ENCODE results near the gene ENO2. TPM values are rescaled to one million over a fixed set of nuclear protein-coding genes. Genes with fewer than 3 reads are reported as not detected.

ENO2 gene
- total and polyA plus RNA-seq, 9 donors = 4.3 to 10.2 (median 7.2) TPM

GRCh38 chr12:6934110-6934509 is 19.7 kb downstream of the ENO2 start:
- no peaks in the 10 kb centered on the region for H3K27me3 ChIP-seq (ENCODE audit: control insufficient read depth, insufficient read depth, low read length)
- peak; percentile 67 for DNase-seq
- H3K4me1 ChIP-seq (ENCODE audit: control insufficient read depth, insufficient read depth, low read length) = peaks cover 52% of the 10 kb centered on the region
- no peaks in the 10 kb centered on the region for H3K9me3 ChIP-seq (replicated peaks; ENCODE audit: control insufficient read depth, low read depth, low read length)
- peaks cover 53% of the 10 kb centered on the region for H3K36me3 ChIP-seq (ENCODE audit: control insufficient read depth, insufficient read depth, low read length)
- H3K27ac ChIP-seq (ENCODE audit: low read length) = peak overlapping the region; percentile 69
- 23% methylated on average over 3 of the region's 8 CpGs for WGBS (ENCODE audit: insufficient coverage)
- H3K4me3 ChIP-seq (ENCODE audit: low read length) = no peak overlapping the region

DNA sequence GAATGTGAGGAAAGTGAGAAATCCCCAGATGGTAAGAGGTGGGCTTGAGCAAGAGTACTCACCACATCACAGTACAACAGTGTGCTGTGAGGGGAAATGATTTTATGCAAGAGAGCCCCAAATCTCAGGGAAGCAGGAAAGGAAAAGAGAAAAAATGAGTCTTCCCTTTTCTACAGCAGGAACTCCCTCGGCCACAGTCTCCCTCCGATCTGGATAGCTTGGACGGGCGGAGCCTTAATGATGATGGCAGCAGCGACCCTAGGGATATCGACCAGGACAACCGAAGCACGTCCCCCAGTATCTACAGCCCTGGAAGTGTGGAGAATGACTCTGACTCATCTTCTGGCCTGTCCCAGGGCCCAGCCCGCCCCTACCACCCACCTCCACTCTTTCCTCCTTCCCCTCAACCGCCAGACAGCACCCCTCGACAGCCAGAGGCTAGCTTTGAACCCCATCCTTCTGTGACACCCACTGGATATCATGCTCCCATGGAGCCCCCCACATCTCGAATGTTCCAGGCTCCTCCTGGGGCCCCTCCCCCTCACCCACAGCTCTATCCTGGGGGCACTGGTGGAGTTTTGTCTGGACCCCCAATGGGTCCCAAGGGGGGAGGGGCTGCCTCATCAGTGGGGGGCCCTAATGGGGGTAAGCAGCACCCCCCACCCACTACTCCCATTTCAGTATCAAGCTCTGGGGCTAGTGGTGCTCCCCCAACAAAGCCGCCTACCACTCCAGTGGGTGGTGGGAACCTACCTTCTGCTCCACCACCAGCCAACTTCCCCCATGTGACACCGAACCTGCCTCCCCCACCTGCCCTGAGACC is 21.2 kb downstream of the ENO2 start:
- Histone ChIP-seq H3K4me1 (ENCODE audit: control insufficient read depth, insufficient read depth, low read length) (peaks cover 40% of the 10 kb centered on the region), H3K27me3 (ENCODE audit: control insufficient read depth, insufficient read depth, low read length) (no peaks in the 10 kb centered on the region), H3K4me3 (ENCODE audit: low read length) (no peak overlapping the region), H3K36me3 (ENCODE audit: control insufficient read depth, insufficient read depth, low read length) (peaks cover 53% of the 10 kb centered on the region), H3K27ac (ENCODE audit: low read length) (peak overlapping the region; percentile 94), H3K9me3 (replicated peaks; ENCODE audit: control insufficient read depth, low read depth, low read length) (no peaks in the 10 kb centered on the region)
- WGBS (ENCODE audit: insufficient coverage) = 39% methylated on average over 10 of the region's 14 CpGs
- DNase-seq = peak; percentile 67

- no peak for DNase-seq
- no peaks in the 10 kb centered on the region for H3K27me3 ChIP-seq (ENCODE audit: control insufficient read depth, insufficient read depth, low read length)
- H3K36me3 ChIP-seq (ENCODE audit: control insufficient read depth, insufficient read depth, low read length) = peaks cover 59% of the 10 kb centered on the region
- H3K4me1 ChIP-seq (ENCODE audit: control insufficient read depth, insufficient read depth, low read length) = peaks cover 40% of the 10 kb centered on the region
- no peaks in the 10 kb centered on the region for H3K9me3 ChIP-seq (replicated peaks; ENCODE audit: control insufficient read depth, low read depth, low read length)
- peak overlapping the region; percentile 94 for H3K27ac ChIP-seq (ENCODE audit: low read length)
- no peak overlapping the region for H3K4me3 ChIP-seq (ENCODE audit: low read length)
- 68% methylated on average over 3 of the region's 3 CpGs for WGBS (ENCODE audit: insufficient coverage)
Observed at GRCh38 chr12:6936194-6936635, 21.8 kb downstream of the ENO2 start.

- H3K4me3 ChIP-seq (ENCODE audit: low read length) = peak overlapping the region; percentile 80
- peak overlapping the region; percentile 94 for H3K27ac ChIP-seq (ENCODE audit: low read length)
- H3K27me3 ChIP-seq (ENCODE audit: control insufficient read depth, insufficient read depth, low read length) = no peaks in the 10 kb centered on the region
- peaks cover 65% of the 10 kb centered on the region for H3K36me3 ChIP-seq (ENCODE audit: control insufficient read depth, insufficient read depth, low read length)
- peak; percentile 76 for DNase-seq
- peaks cover 40% of the 10 kb centered on the region for H3K4me1 ChIP-seq (ENCODE audit: control insufficient read depth, insufficient read depth, low read length)
- no peaks in the 10 kb centered on the region for H3K9me3 ChIP-seq (replicated peaks; ENCODE audit: control insufficient read depth, low read depth, low read length)
- 13% methylated on average over 36 of the region's 36 CpGs for WGBS (ENCODE audit: insufficient coverage)
Observed at GRCh38 chr12:6936636-6937480, 22.5 kb downstream of the ENO2 start.

- H3K27me3 ChIP-seq (ENCODE audit: control insufficient read depth, insufficient read depth, low read length) = no peaks in the 10 kb centered on the region
- WGBS (ENCODE audit: insufficient coverage) = 1% methylated on average over 64 of the region's 80 CpGs
- H3K4me3 ChIP-seq (ENCODE audit: low read length) = peak overlapping the region; percentile 80
- no peaks in the 10 kb centered on the region for H3K9me3 ChIP-seq (replicated peaks; ENCODE audit: control insufficient read depth, low read depth, low read length)
- peak; percentile 98 for DNase-seq
- H3K36me3 ChIP-seq (ENCODE audit: control insufficient read depth, insufficient read depth, low read length) = peaks cover 65% of the 10 kb centered on the region
- peak overlapping the region; percentile 94 for H3K27ac ChIP-seq (ENCODE audit: low read length)
- H3K4me1 ChIP-seq (ENCODE audit: control insufficient read depth, insufficient read depth, low read length) = peaks cover 46% of the 10 kb centered on the region
Observed at GRCh38 chr12:6937481-6938352, 23.3 kb downstream of the ENO2 start.

DNA sequence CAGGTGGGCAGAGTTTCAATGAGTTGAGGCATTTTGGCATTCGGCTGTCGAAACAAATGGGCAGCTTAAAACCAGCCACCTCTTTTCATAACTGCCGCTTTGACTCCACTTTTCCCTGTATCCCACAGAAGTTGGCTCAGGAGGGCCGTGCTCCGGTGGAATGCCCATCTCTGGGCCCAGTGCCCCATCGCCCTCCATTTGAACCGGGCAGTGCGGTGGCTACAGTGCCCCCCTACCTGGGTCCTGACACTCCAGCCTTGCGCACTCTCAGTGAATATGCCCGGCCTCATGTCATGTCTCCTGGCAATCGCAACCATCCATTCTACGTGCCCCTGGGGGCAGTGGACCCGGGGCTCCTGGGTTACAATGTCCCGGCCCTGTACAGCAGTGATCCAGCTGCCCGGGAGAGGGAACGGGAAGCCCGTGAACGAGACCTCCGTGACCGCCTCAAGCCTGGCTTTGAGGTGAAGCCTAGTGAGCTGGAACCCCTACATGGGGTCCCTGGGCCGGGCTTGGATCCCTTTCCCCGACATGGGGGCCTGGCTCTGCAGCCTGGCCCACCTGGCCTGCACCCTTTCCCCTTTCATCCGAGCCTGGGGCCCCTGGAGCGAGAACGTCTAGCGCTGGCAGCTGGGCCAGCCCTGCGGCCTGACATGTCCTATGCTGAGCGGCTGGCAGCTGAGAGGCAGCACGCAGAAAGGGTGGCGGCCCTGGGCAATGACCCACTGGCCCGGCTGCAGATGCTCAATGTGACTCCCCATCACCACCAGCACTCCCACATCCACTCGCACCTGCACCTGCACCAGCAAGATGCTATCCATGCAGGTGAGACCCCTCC is 24.2 kb downstream of the ENO2 start:
- WGBS (ENCODE audit: insufficient coverage) = 81% methylated on average over 29 of the region's 32 CpGs
- DNase-seq = peak; percentile 57
- H3K4me1 ChIP-seq (ENCODE audit: control insufficient read depth, insufficient read depth, low read length) = peaks cover 48% of the 10 kb centered on the region
- peak overlapping the region; percentile 9 for H3K4me3 ChIP-seq (ENCODE audit: low read length)
- H3K27ac ChIP-seq (ENCODE audit: low read length) = peak overlapping the region; percentile 69
- no peaks in the 10 kb centered on the region for H3K9me3 ChIP-seq (replicated peaks; ENCODE audit: control insufficient read depth, low read depth, low read length)
- H3K27me3 ChIP-seq (ENCODE audit: control insufficient read depth, insufficient read depth, low read length) = no peaks in the 10 kb centered on the region
- peaks cover 60% of the 10 kb centered on the region for H3K36me3 ChIP-seq (ENCODE audit: control insufficient read depth, insufficient read depth, low read length)

GRCh38 chr12:6939191-6939540 is 24.8 kb downstream of the ENO2 start:
- peaks cover 55% of the 10 kb centered on the region for H3K36me3 ChIP-seq (ENCODE audit: control insufficient read depth, insufficient read depth, low read length)
- no peak overlapping the region for H3K27ac ChIP-seq (ENCODE audit: low read length)
- H3K9me3 ChIP-seq (replicated peaks; ENCODE audit: control insufficient read depth, low read depth, low read length) = no peaks in the 10 kb centered on the region
- no peaks in the 10 kb centered on the region for H3K27me3 ChIP-seq (ENCODE audit: control insufficient read depth, insufficient read depth, low read length)
- H3K4me3 ChIP-seq (ENCODE audit: low read length) = no peak overlapping the region
- H3K4me1 ChIP-seq (ENCODE audit: control insufficient read depth, insufficient read depth, low read length) = peaks cover 42% of the 10 kb centered on the region
- 91% methylated on average over 2 of the region's 2 CpGs for WGBS (ENCODE audit: insufficient coverage)
- no peak for DNase-seq

- WGBS (ENCODE audit: insufficient coverage) = 87% methylated on average over 9 of the region's 12 CpGs
- no peak overlapping the region for H3K27ac ChIP-seq (ENCODE audit: low read length)
- H3K27me3 ChIP-seq (ENCODE audit: control insufficient read depth, insufficient read depth, low read length) = no peaks in the 10 kb centered on the region
- peaks cover 49% of the 10 kb centered on the region for H3K4me1 ChIP-seq (ENCODE audit: control insufficient read depth, insufficient read depth, low read length)
- H3K9me3 ChIP-seq (replicated peaks; ENCODE audit: control insufficient read depth, low read depth, low read length) = no peaks in the 10 kb centered on the region
- DNase-seq = no peak
- no peak overlapping the region for H3K4me3 ChIP-seq (ENCODE audit: low read length)
- H3K36me3 ChIP-seq (ENCODE audit: control insufficient read depth, insufficient read depth, low read length) = peaks cover 42% of the 10 kb centered on the region
Observed at GRCh38 chr12:6941267-6941666, 26.9 kb downstream of the ENO2 start.

DNA sequence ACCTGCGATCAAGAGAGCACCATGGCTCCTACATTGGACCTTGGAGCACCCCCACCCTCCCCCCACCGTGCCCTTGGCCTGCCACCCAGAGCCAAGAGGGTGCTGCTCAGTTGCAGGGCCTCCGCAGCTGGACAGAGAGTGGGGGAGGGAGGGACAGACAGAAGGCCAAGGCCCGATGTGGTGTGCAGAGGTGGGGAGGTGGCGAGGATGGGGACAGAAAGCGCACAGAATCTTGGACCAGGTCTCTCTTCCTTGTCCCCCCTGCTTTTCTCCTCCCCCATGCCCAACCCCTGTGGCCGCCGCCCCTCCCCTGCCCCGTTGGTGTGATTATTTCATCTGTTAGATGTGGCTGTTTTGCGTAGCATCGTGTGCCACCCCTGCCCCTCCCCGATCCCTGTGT is 27.4 kb downstream of the ENO2 start:
- DNase-seq = no peak
- peaks cover 51% of the 10 kb centered on the region for H3K4me1 ChIP-seq (ENCODE audit: control insufficient read depth, insufficient read depth, low read length)
- WGBS (ENCODE audit: insufficient coverage) = no CpG with 5 or more reads among the region's 12 CpGs
- H3K9me3 ChIP-seq (replicated peaks; ENCODE audit: control insufficient read depth, low read depth, low read length) = no peaks in the 10 kb centered on the region
- no peak overlapping the region for H3K27ac ChIP-seq (ENCODE audit: low read length)
- H3K4me3 ChIP-seq (ENCODE audit: low read length) = no peak overlapping the region
- H3K36me3 ChIP-seq (ENCODE audit: control insufficient read depth, insufficient read depth, low read length) = peaks cover 37% of the 10 kb centered on the region
- no peaks in the 10 kb centered on the region for H3K27me3 ChIP-seq (ENCODE audit: control insufficient read depth, insufficient read depth, low read length)
